SIG-M5 treated with dmso at 0.1 percent for 504 hours (cell line): ENCODE results near the gene IL31RA.

Source experiments
- DNase-seq: peaks from one replicate; lab custom pipeline; 2025; ENCODE audit not compliant: unreplicated experiment; lab: John Stamatoyannopoulos, UW

Gene IL31RA

GRCh38 chr5:55858104-55858503 lies 6.9 kb downstream of the IL31RA start:
- no peak for DNase-seq

GRCh38 chr5:55860288-55860687 lies 9.1 kb downstream of the IL31RA start:
- peak; percentile 72 for DNase-seq

GRCh38 chr5:55860709-55861108 lies 9.6 kb downstream of the IL31RA start:
- no peak for DNase-seq

- DNase-seq, result peak; percentile 93
These were observed 13.7 kb downstream of the IL31RA start for GRCh38 chr5:55864606-55865541.

- no peak for DNase-seq
These were observed 14.7 kb downstream of the IL31RA start for GRCh38 chr5:55865831-55866230.

- DNase-seq, result no peak
These were observed 15.3 kb downstream of the IL31RA start for GRCh38 chr5:55866485-55866884.

- no peak for DNase-seq
These were observed 15.8 kb downstream of the IL31RA start for GRCh38 chr5:55866934-55867333.

GRCh38 chr5:55868846-55869245 lies 17.7 kb downstream of the IL31RA start:
- peak; percentile 73 for DNase-seq

GRCh38 chr5:55869847-55870246 lies 18.7 kb downstream of the IL31RA start:
- DNase-seq, result no peak

GRCh38 chr5:55873234-55873633 lies 22.1 kb downstream of the IL31RA start:
- DNase-seq, result no peak

GRCh38 chr5:55877655-55878054 lies 26.5 kb downstream of the IL31RA start:
- no peak for DNase-seq

GRCh38 chr5:55880453-55880852 lies 29.3 kb downstream of the IL31RA start:
- no peak for DNase-seq

GRCh38 chr5:55885359-55885758 lies 34.2 kb downstream of the IL31RA start:
- DNase-seq, result no peak

GRCh38 chr5:55888205-55888604 lies 37.0 kb downstream of the IL31RA start:
- no peak for DNase-seq

- DNase-seq, result no peak
These were observed 41.3 kb downstream of the IL31RA start for GRCh38 chr5:55892479-55892878.

- no peak for DNase-seq
These were observed 43.0 kb downstream of the IL31RA start for GRCh38 chr5:55894135-55894534.

- DNase-seq, result no peak
These were observed 44.2 kb downstream of the IL31RA start for GRCh38 chr5:55895346-55895745.

GRCh38 chr5:55896238-55896637 lies 45.1 kb downstream of the IL31RA start:
- no peak for DNase-seq

- DNase-seq, result no peak
These were observed 45.5 kb downstream of the IL31RA start for GRCh38 chr5:55896663-55897062.

GRCh38 chr5:55897206-55897894 lies 46.2 kb downstream of the IL31RA start:
- DNase-seq, result no peak

GRCh38 chr5:55897905-55898304 lies 46.7 kb downstream of the IL31RA start:
- no peak for DNase-seq

GRCh38 chr5:55899344-55899743 lies 48.2 kb downstream of the IL31RA start:
- DNase-seq, result no peak
